CD14-positive monocyte (primary cell): ENCODE measurements around the gene GPX5. TPM values are rescaled to one million over a fixed set of nuclear protein-coding genes. Genes with fewer than 3 reads are reported as not detected.

Experiments used
- DNase-seq, 3 donors: peaks; one replicate each; pipeline ENCODE4 v3.0.0-alpha.2; 2011 to 2022
- H2AFZ ChIP-seq: 2 replicates; pipeline ENCODE4 v1.6.0; 2012; ENCODE audit warnings: mild to moderate bottlenecking, low read depth, low read length, inconsistent platforms; ENCODE audit not compliant: insufficient read depth, poor library complexity, severe bottlenecking
- H3K27ac ChIP-seq, 2 donors: 1 replicate in 1 of 2; 2 replicates in 1 of 2; pipeline ENCODE4 v1.5.1; 2012 to 2013; ENCODE audit warnings: low read length in 2 of 2, control low read depth in 1 of 2, inconsistent platforms in 1 of 2, low read depth in 1 of 2, mild to moderate bottlenecking in 1 of 2
- H3K27me3 ChIP-seq, 2 donors: one replicate each; pipeline versions ENCODE4 v1.6.0 to v1.6.1; 2011 to 2013; ENCODE audit warnings: low read length in 2 of 2; ENCODE audit not compliant: control insufficient read depth in 2 of 2, insufficient read depth in 2 of 2
- H3K36me3 ChIP-seq, 2 donors: replicated peaks in 1 of 2; 1 replicate in 1 of 2; 2 replicates in 1 of 2; pipeline versions ENCODE4 v1.5.1 to v1.6.1; 2012 to 2013; ENCODE audit warnings: low read length in 2 of 2, control low read depth in 1 of 2, inconsistent platforms in 1 of 2, mild to moderate bottlenecking in 1 of 2; ENCODE audit not compliant: insufficient read depth in 2 of 2, control insufficient read depth in 1 of 2
- H3K4me1 ChIP-seq, 2 donors: 1 replicate in 1 of 2; 2 replicates in 1 of 2; pipeline versions ENCODE4 v1.5.1 to v1.6.1; 2012 to 2013; ENCODE audit warnings: low read length in 2 of 2, control low read depth in 1 of 2, inconsistent platforms in 1 of 2, mild to moderate bottlenecking in 1 of 2, moderate library complexity in 1 of 2; ENCODE audit not compliant: insufficient read depth in 2 of 2, control insufficient read depth in 1 of 2
- H3K4me2 ChIP-seq: replicated peaks from 2 replicates; pipeline ENCODE3; 2012; ENCODE audit warnings: low read length, moderate library complexity, mild to moderate bottlenecking; ENCODE audit not compliant: poor library complexity, severe bottlenecking; ENCODE audit errors: extremely low read depth
- H3K4me3 ChIP-seq, 3 experiments: fragments of 200-600 bp in 1 of 3; sonication (generic) in 1 of 3; replicated peaks in 1 of 3; 1 replicate in 2 of 3; 2 replicates in 1 of 3; pipeline ENCODE4 v1.5.1; 2011 to 2013; ENCODE audit warnings: low read length in 3 of 3, mild to moderate bottlenecking in 3 of 3, control low read depth in 2 of 3, low read depth in 2 of 3, inconsistent platforms in 1 of 3, moderate library complexity in 1 of 3
- H3K79me2 ChIP-seq: 2 replicates; pipeline ENCODE4 v1.6.0; 2012; ENCODE audit warnings: mild to moderate bottlenecking, control low read depth, inconsistent platforms, low read length, moderate library complexity; ENCODE audit not compliant: insufficient read depth
- H3K9ac ChIP-seq: 2 replicates; pipeline ENCODE4 v1.6.0; 2017; ENCODE audit warnings: low read length, mild to moderate bottlenecking; ENCODE audit not compliant: insufficient read depth, poor library complexity, severe bottlenecking
- H3K9me3 ChIP-seq, 2 donors: replicated peaks in 1 of 2; 1 replicate in 1 of 2; 2 replicates in 1 of 2; pipeline versions ENCODE4 v1.5.1 to v1.6.1; 2012 to 2013; ENCODE audit warnings: low read length in 2 of 2, control low read depth in 1 of 2; ENCODE audit not compliant: control insufficient read depth in 1 of 2, insufficient read depth in 1 of 2
- H4K20me1 ChIP-seq: 2 replicates; pipeline ENCODE4 v1.6.0; 2012; ENCODE audit warnings: mild to moderate bottlenecking, low read length, control low read depth, moderate library complexity; ENCODE audit not compliant: insufficient read depth
- H3K27ac Mint-ChIP-seq, 7 donors: one replicate each; pipeline ENCODE4 v1.8.0; 2020; ENCODE audit warnings: mild to moderate bottlenecking in 7 of 7, mixed read lengths in 7 of 7, moderate library complexity in 6 of 7, inconsistent platforms in 2 of 7
- H3K27me3 Mint-ChIP-seq, 3 donors: one replicate each; pipeline ENCODE4 v1.8.0; 2021 to 2022; ENCODE audit warnings: low read depth in 3 of 3, mild to moderate bottlenecking in 3 of 3, mixed read lengths in 3 of 3, moderate library complexity in 3 of 3, inconsistent platforms in 1 of 3
- H3K36me3 Mint-ChIP-seq, 2 donors: one replicate each; pipeline ENCODE4 v1.8.0; 2020; ENCODE audit warnings: mixed read lengths in 2 of 2, inconsistent platforms in 1 of 2, mild to moderate bottlenecking in 1 of 2
- H3K4me1 Mint-ChIP-seq: one replicate; pipeline ENCODE4 v1.8.0; 2020; ENCODE audit warnings: mild to moderate bottlenecking, mixed read lengths
- H3K4me3 Mint-ChIP-seq, 2 donors: one replicate each; pipeline ENCODE4 v1.8.0; 2020; ENCODE audit warnings: mild to moderate bottlenecking in 2 of 2, mixed read lengths in 2 of 2, moderate library complexity in 1 of 2
- H3K9me3 Mint-ChIP-seq, 7 donors: one replicate each; pipeline ENCODE4 v1.8.0; 2020 to 2022; ENCODE audit warnings: mixed read lengths in 7 of 7, mild to moderate bottlenecking in 6 of 7, moderate library complexity in 6 of 7, inconsistent platforms in 2 of 7
- CTCF ChIP-seq: fragments of 200-600 bp; IDR thresholded peaks from one replicate; pipeline ENCODE4 v1.8.0; 2022; ENCODE audit warnings: antibody characterized with exemption, mild to moderate bottlenecking
- WGBS: methylation state at CpG from one replicate; pipeline ENCODE4 v1.1.5; 2013; ENCODE audit warnings: missing lambda C conversion rate; ENCODE audit not compliant: insufficient coverage; 5-methylcytosine and 5-hydroxymethylcytosine counted together
- intact Hi-C, 2 donors: fragments of 100-400 bp; cut with micrococcal nuclease; formaldehyde crosslinking; loops; one replicate each; pipeline versions ENCODE4 v1.15.0 to v1.15.1; 2023
- polyA plus RNA-seq, 3 donors: library from polyadenylated mRNA; depleted of rRNA in 1 of 3; unstranded in 2 of 3; stranded (reverse) in 1 of 3; fragments of 300-500 nt in 2 of 3; fragments of >200 nt in 1 of 3; fragmentation: Illumina TruSeq in 2 of 3; gene quantifications; 1 replicate in 2 of 3; 2 replicates in 1 of 3; pipeline ENCODE4 v1.2.3, GENCODE V29; 2012 to 2021

The GPX5 gene
- polyA plus RNA-seq, 3 donors: not detected

- intact Hi-C loops: no loop called here
- TF ChIP-seq CTCF: no peak
- H3K4me3 Mint-ChIP-seq: no peak overlapping the region
Measured at GRCh38 chr6:28569748-28570147, 44.1 kb downstream of the GPX5 start.

GRCh38 chr6:28580475-28580874 is 54.8 kb downstream of the GPX5 start:
- Histone ChIP-seq H2AFZ (no peak overlapping the region), H4K20me1 (no peaks in the 10 kb centered on the region), H3K4me1 (no peaks in the 10 kb centered on the region), H3K27ac (no peak overlapping the region), H3K9ac (no peak overlapping the region), H3K4me3 (no peak overlapping the region), H3K27me3 (peaks cover 5% of the 10 kb centered on the region in 2 donors), H3K4me2 (no peak overlapping the region), H3K79me2 (no peaks in the 10 kb centered on the region), H3K36me3 (no peaks in the 10 kb centered on the region), H3K9me3 (no peaks in the 10 kb centered on the region)
- Mint-ChIP-seq H3K27me3 (peaks cover 8 to 24% (median 9%) of the 10 kb centered on the region in 3 donors), H3K4me3 (no peak overlapping the region), H3K4me1 (no peaks in the 10 kb centered on the region), H3K9me3 (peaks cover 0 to 4% (median 0%) of the 10 kb centered on the region in 7 donors), H3K27ac (no peak overlapping the region), H3K36me3 (no peaks in the 10 kb centered on the region)
- no peak for TF ChIP-seq CTCF
- intact Hi-C loops: no loop called here
- no peak for DNase-seq

More at GRCh38 chr6:28569748-28570147, 44.1 kb downstream of the GPX5 start:
- WGBS: no CpG with 5 or more reads among the region's 2 CpGs
- DNase-seq: no peak
- no peaks in the 10 kb centered on the region for H3K4me1 Mint-ChIP-seq
- no peaks in the 10 kb centered on the region for H3K36me3 Mint-ChIP-seq
- peaks cover 0 to 2% of the 10 kb centered on the region in 2 donors for H3K27me3 ChIP-seq
- no peak overlapping the region for H2AFZ ChIP-seq
- no peaks in the 10 kb centered on the region for H4K20me1 ChIP-seq
- no peaks in the 10 kb centered on the region for H3K4me1 ChIP-seq
- H3K27ac ChIP-seq: no peak overlapping the region
- H3K27me3 Mint-ChIP-seq: peaks cover 0 to 8% (median 2%) of the 10 kb centered on the region in 3 donors
- H3K4me2 ChIP-seq: no peak overlapping the region
- no peaks in the 10 kb centered on the region for H3K36me3 ChIP-seq
- H3K27ac Mint-ChIP-seq: no peak overlapping the region
- H3K9me3 Mint-ChIP-seq: peaks cover 0 to 4% (median 2%) of the 10 kb centered on the region in 7 donors
- H3K79me2 ChIP-seq: no peaks in the 10 kb centered on the region
- H3K9me3 ChIP-seq: no peaks in the 10 kb centered on the region
- H3K9ac ChIP-seq: no peak overlapping the region
- no peak overlapping the region for H3K4me3 ChIP-seq
